Keratinocyte (primary cell): Measurements from ENCODE around the gene EMILIN1. TPM values are rescaled to one million over a fixed set of nuclear protein-coding genes. Genes with fewer than 3 reads are reported as not detected.

Source experiments
- DNase-seq: peaks from one replicate; pipeline ENCODE4 v3.0.0-alpha.2; 2011; ENCODE audit warnings: low read depth, missing footprints, low spot score
- FAIRE-seq: peaks from 2 replicates; lab custom pipeline; 2011; peaks lifted over from hg19 to GRCh38; lab: Jason Lieb, UNC
- H2AFZ ChIP-seq: 2 replicates; pipeline ENCODE4 v1.6.0; 2012; ENCODE audit warnings: low read length, control low read depth, inconsistent platforms; ENCODE audit not compliant: control insufficient read depth
- H3K27ac ChIP-seq: 2 replicates; pipeline ENCODE4 v1.5.1; 2011; ENCODE audit warnings: low read length; ENCODE audit not compliant: control insufficient read depth, insufficient read depth
- H3K27me3 ChIP-seq: 3 replicates; pipeline ENCODE4 v1.6.0; 2011; ENCODE audit warnings: low read length; ENCODE audit not compliant: control insufficient read depth, insufficient read depth; ENCODE audit errors: extremely low read depth
- H3K36me3 ChIP-seq, 2 experiments: 2 replicates in 1 of 2; 3 replicates in 1 of 2; pipeline ENCODE4 v1.5.1; 2011; ENCODE audit warnings: low read length in 2 of 2, mild to moderate bottlenecking in 1 of 2; ENCODE audit not compliant: control insufficient read depth in 2 of 2, insufficient read depth in 2 of 2; ENCODE audit errors: extremely low read depth in 1 of 2
- H3K4me1 ChIP-seq: 3 replicates; pipeline ENCODE4 v1.5.1; 2011; ENCODE audit warnings: low read length; ENCODE audit not compliant: control insufficient read depth, insufficient read depth; ENCODE audit errors: extremely low read depth
- H3K4me2 ChIP-seq: 3 replicates; pipeline ENCODE4 v1.6.0; 2011; ENCODE audit warnings: low read depth, low read length; ENCODE audit not compliant: control insufficient read depth, insufficient read depth; ENCODE audit errors: extremely low read depth
- H3K4me3 ChIP-seq, 3 experiments: fragments of 200-600 bp in 1 of 3; sonication (generic) in 1 of 3; 2 replicates in 2 of 3; 3 replicates in 1 of 3; pipeline ENCODE4 v1.5.1; 2011 to 2016; ENCODE audit warnings: low read length in 3 of 3, mild to moderate bottlenecking in 3 of 3, control low read depth in 2 of 3, inconsistent platforms in 1 of 3, low read depth in 1 of 3, mixed read lengths in 1 of 3, mixed run types in 1 of 3, moderate library complexity in 1 of 3; ENCODE audit not compliant: control insufficient read depth in 2 of 3, insufficient read depth in 2 of 3; ENCODE audit errors: extremely low read depth in 1 of 3
- H3K79me2 ChIP-seq: 2 replicates; pipeline ENCODE4 v1.6.0; 2012; ENCODE audit warnings: low read length; ENCODE audit not compliant: control insufficient read depth, insufficient read depth
- H3K9ac ChIP-seq: 3 replicates; pipeline ENCODE4 v1.6.0; 2011; ENCODE audit warnings: low read length; ENCODE audit not compliant: control insufficient read depth, insufficient read depth; ENCODE audit errors: extremely low read depth
- H3K9me1 ChIP-seq: 3 replicates; pipeline ENCODE4 v1.6.0; 2011; ENCODE audit warnings: low read length; ENCODE audit not compliant: control insufficient read depth, insufficient read depth; ENCODE audit errors: extremely low read depth
- H3K9me3 ChIP-seq: 2 replicates; pipeline ENCODE4 v1.5.1; 2012; ENCODE audit warnings: low read depth, low read length; ENCODE audit not compliant: control insufficient read depth
- H4K20me1 ChIP-seq: 3 replicates; pipeline ENCODE4 v1.6.0; 2011; ENCODE audit warnings: low read length; ENCODE audit not compliant: control insufficient read depth, insufficient read depth; ENCODE audit errors: extremely low read depth
- CTCF ChIP-seq, 3 experiments: IDR thresholded peaks in 1 of 3; conservative IDR thresholded peaks in 1 of 3; optimal IDR thresholded peaks in 1 of 3; 2 replicates in 2 of 3; 3 replicates in 1 of 3; pipeline versions ENCODE3 to v1.5.1; 2011; ENCODE audit warnings: low read length in 3 of 3, mild to moderate bottlenecking in 3 of 3, moderate library complexity in 2 of 3, control low read depth in 1 of 3, inconsistent platforms in 1 of 3; ENCODE audit not compliant: insufficient read depth in 2 of 3; ENCODE audit errors: extremely low read depth in 1 of 3
- EZH2 ChIP-seq: IDR thresholded peaks from one replicate; pipeline ENCODE4 v1.6.1; 2012; ENCODE audit warnings: inconsistent platforms, mild to moderate bottlenecking, low read length, moderate library complexity
- dilution Hi-C: fragments of 300-500 bp; cut with MboI; formaldehyde crosslinking; loops from one replicate; pipeline ENCODE4 v1.7.0; 2020; ENCODE audit warnings: low sequenced_read_pairs; ENCODE audit not compliant: extremely low pct_ligation_motif_present
- polyA plus RNA-seq, 5 experiments: library from polyadenylated mRNA; depleted of rRNA in 3 of 5; stranded (reverse) in 3 of 5; stranded (forward) in 1 of 5; unstranded in 1 of 5; fragments of >200 nt; gene quantifications; 1 replicate in 1 of 5; 2 replicates in 3 of 5; 3 replicates in 1 of 5; pipeline versions ENCODE4 v1.2.1 to v1.2.3, GENCODE V29; 2011 to 2012; ENCODE audit warnings: missing spikeins in 2 of 5, low read depth in 1 of 5, low replicate concordance in 1 of 5

The EMILIN1 gene
- polyA plus RNA-seq, 1 donor (not counting 4 experiments of a cell fraction or from before 2014, with no cell fraction given), result 0.03 TPM

DNA sequence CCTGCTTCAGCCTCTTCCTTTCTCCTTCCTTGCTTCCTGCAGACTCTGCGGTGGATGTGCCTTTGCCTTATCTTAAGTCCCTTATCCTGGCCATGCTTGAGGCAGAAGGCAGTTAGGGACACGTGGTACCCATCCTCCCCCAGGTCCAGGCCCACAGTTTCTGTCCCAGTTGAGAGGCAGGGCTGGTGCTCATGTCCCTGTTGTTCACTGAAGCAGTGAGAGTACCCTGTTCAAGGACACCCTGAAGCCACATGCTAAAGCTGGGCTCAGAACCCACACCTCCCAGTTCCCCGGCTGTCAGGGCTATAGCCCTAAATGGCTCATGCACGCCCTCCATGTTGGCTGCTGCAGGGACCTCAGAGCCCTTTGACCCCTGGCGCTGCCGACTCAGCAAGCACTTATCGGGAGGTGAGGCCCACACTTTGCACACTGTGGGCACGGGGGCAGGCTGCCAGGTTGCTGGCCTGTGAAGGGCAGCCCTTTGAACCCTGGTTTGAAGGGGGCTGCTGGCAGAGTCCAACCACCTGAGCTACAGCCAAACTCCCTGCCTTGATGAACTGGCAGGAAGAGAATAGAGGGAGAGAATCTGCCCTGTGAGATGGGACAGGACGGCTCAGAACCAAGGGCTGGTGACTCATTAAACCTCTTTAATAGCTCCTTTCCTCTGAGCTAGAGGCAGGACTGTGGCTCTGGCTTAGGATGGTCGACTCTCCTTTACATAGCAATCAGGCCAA is 14.4 kb downstream of the EMILIN1 start:
- no peak for FAIRE-seq
- H2AFZ ChIP-seq, result no peak overlapping the region

DNA sequence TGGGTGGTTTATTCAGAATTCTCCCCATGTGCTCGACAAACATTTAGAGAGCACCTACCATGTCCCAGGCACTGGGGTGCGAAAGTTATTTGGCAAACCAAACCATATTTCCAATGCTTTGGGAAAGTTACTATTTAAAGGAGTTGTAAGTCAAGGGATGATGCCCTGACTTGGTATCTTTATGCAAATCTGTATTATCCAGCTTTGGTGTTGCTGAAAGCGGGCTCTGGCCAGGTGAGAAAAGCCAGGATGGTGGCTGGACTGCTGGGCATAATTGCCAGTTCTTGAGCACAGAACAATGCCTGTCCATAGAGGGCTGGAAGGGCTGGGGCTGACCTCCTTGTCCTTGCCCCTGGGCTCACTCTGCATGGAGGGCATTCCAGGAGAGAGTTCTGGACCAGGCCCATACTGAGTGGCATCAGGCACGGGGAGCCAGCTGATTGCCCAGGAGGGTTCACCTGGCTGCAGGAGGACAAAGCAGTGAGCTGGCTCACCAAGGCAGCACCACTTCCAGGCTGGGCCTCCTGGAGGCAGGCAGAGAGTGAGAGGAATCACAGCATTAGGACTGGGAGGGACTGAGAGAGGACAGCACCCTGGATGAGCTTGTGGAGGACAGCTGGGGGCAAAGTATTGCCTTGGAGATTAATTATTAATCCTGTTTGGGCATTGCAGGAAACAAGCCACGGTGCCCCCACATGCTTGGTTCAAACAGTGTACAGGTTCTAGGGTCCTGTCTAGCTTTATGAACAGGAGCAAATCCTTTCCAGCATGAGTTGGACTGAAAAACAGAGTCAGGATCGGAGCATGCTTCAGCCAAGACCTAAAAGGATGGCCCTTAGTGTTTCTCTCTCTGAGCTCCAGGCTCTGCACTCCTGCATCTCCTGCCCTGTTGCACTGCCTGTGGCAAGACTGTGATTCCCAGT is 15.3 kb downstream of the EMILIN1 start:
- no peaks in the 10 kb centered on the region for H4K20me1 ChIP-seq
- dilution Hi-C loops, result no loop called here
- no peak for FAIRE-seq
- no peaks in the 10 kb centered on the region for H3K79me2 ChIP-seq
- H3K36me3 ChIP-seq, result no peaks in the 10 kb centered on the region
- peaks cover 4% of the 10 kb centered on the region for H3K4me1 ChIP-seq
- H3K9me1 ChIP-seq, result no peaks in the 10 kb centered on the region
- H3K4me2 ChIP-seq, result no peak overlapping the region
- TF ChIP-seq CTCF (optimal IDR thresholded peaks at IDR 0.05 in 1 of 3, IDR thresholded peaks at IDR 0.05 in 1 of 3, conservative IDR thresholded peaks at IDR 0.05 in 1 of 3; ENCODE audit: extremely low read depth in 1 of 3, insufficient read depth in 2 of 3, low read length in 3 of 3) (no peak), EZH2 (no peak)
- no peak overlapping the region for H3K9ac ChIP-seq
- H3K9me3 ChIP-seq, result no peaks in the 10 kb centered on the region
- H3K4me3 ChIP-seq, result no peak overlapping the region
- no peak overlapping the region for H3K27ac ChIP-seq
- no peak overlapping the region for H2AFZ ChIP-seq
- DNase-seq, result no peak
- H3K27me3 ChIP-seq, result no peaks in the 10 kb centered on the region

More for the DNA sequence above, 14.4 kb downstream of the EMILIN1 start:
- H3K4me2 ChIP-seq, result no peak overlapping the region
- H3K4me1 ChIP-seq, result peaks cover 4% of the 10 kb centered on the region
- no peaks in the 10 kb centered on the region for H4K20me1 ChIP-seq
- no peak for DNase-seq
- H3K27me3 ChIP-seq, result no peaks in the 10 kb centered on the region
- H3K4me3 ChIP-seq, result no peak overlapping the region
- TF ChIP-seq EZH2, result no peak
- H3K9me1 ChIP-seq, result no peaks in the 10 kb centered on the region
- H3K27ac ChIP-seq, result no peak overlapping the region
- no peaks in the 10 kb centered on the region for H3K9me3 ChIP-seq
- H3K79me2 ChIP-seq, result no peaks in the 10 kb centered on the region
- H3K36me3 ChIP-seq, result no peaks in the 10 kb centered on the region
- H3K9ac ChIP-seq, result no peak overlapping the region
- dilution Hi-C loops, result no loop called here
